OCI-LY3 (cell line): ENCODE data around the gene GATAD2B.

Experiments used
- EZH2phosphoT487 ChIP-seq: fragments of 200-600 bp; shearing (Covaris generic); IDR thresholded peaks from 2 replicates; pipeline ENCODE4 v1.6.1; 2018; ENCODE audit warnings: antibody characterized with exemption, mixed run types, low read depth
- TF ChIP-seq, protein P1 (sequence below): fragments of 200-600, 300-600 bp; sonication (generic); IDR thresholded peaks from 2 replicates; pipeline ENCODE4 v1.5.1; 2014; ENCODE audit warnings: antibody characterized with exemption, low read length, low read depth

GRCh38 chr1:153907134-153907533 is 15.6 kb downstream of the GATAD2B start:
- TF ChIP-seq, protein P1, sequence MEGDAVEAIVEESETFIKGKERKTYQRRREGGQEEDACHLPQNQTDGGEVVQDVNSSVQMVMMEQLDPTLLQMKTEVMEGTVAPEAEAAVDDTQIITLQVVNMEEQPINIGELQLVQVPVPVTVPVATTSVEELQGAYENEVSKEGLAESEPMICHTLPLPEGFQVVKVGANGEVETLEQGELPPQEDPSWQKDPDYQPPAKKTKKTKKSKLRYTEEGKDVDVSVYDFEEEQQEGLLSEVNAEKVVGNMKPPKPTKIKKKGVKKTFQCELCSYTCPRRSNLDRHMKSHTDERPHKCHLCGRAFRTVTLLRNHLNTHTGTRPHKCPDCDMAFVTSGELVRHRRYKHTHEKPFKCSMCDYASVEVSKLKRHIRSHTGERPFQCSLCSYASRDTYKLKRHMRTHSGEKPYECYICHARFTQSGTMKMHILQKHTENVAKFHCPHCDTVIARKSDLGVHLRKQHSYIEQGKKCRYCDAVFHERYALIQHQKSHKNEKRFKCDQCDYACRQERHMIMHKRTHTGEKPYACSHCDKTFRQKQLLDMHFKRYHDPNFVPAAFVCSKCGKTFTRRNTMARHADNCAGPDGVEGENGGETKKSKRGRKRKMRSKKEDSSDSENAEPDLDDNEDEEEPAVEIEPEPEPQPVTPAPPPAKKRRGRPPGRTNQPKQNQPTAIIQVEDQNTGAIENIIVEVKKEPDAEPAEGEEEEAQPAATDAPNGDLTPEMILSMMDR, result no peak
- TF ChIP-seq EZH2phosphoT487, result no peak
